Measurements from ENCODE around the gene SH3PXD2A.

DNA sequence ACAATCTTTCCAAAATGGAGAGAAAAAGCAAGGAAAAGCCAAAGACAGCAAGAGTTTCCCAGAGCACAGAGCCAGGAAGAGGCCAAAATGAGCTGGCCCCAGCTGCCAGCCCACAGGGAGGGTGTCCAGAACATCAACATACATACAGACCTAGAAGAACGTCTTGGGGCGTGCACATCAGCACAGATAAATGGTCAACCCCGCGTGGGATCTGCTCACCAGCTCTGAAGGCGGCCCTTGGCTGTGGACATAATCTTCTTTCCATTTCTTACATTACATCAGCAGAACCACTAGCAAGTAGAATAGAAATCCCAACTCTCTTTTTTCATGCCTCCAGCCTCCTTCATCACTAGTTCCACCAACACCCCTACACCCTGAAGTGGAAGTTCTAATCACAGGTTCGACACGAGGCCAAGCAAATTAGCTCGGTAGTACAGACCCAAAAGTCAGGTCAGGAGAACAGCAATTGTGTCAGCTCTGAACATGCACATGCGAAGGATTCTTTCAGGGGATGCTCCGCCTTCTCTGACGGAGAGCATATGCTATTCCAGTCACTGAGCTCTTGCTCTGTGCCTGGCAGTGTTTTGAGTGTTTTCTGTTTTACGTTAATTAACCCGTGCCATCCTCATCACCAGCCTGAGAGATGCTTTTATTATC, 16.4 kb downstream of the SH3PXD2A start:
- TF ChIP-seq CTCF (conservative IDR thresholded peaks at IDR 0.05 in 1 of 2, IDR thresholded peaks at IDR 0.05 in 1 of 2; ENCODE audit: extremely low read depth in 1 of 2, insufficient read depth in 1 of 2, low read depth in 1 of 2, low read length in 2 of 2) (no peak), EZH2 (IDR thresholded peaks at IDR 0.05; ENCODE audit: borderline replicate concordance, low read length) (no peak)

All from mammary epithelial cell (primary cell).